ENCODE data around the gene WDR64.
"Not testable (repeated sequence)": the region's sequence is repeated elsewhere in the genome, so short reads cannot be mapped to it uniquely, and the experiment has no call there.

Gene WDR64

GRCh38 chr1:241749041-241749944 lies 97.2 kb downstream of the WDR64 start:
- DNase-seq = no peak

- DNase-seq = no peak
These were observed 98.0 kb downstream of the WDR64 start for GRCh38 chr1:241749945-241750695.

- DNase-seq = no peak
These were observed 99.4 kb downstream of the WDR64 start for GRCh38 chr1:241751524-241751923.

- no peak for DNase-seq
These were observed 110.7 kb downstream of the WDR64 start for GRCh38 chr1:241762713-241763339.

- no peak for DNase-seq
These were observed 113.3 kb downstream of the WDR64 start for GRCh38 chr1:241765390-241765789.

GRCh38 chr1:241767737-241768136 lies 115.7 kb downstream of the WDR64 start:
- DNase-seq = no peak

GRCh38 chr1:241770115-241770514 lies 118.0 kb downstream of the WDR64 start:
- no peak for DNase-seq

- no peak for DNase-seq
These were observed 119.0 kb downstream of the WDR64 start for GRCh38 chr1:241771117-241771516.

GRCh38 chr1:241772932-241773500 lies 120.9 kb downstream of the WDR64 start:
- no peak for DNase-seq

- DNase-seq = no peak
These were observed 121.9 kb downstream of the WDR64 start for GRCh38 chr1:241773991-241774390.

- no peak for DNase-seq
These were observed 122.9 kb downstream of the WDR64 start for GRCh38 chr1:241775021-241775420.

- DNase-seq = no peak
These were observed 124.8 kb downstream of the WDR64 start for GRCh38 chr1:241776911-241777310.

GRCh38 chr1:241778117-241778516 lies 126.0 kb downstream of the WDR64 start:
- DNase-seq = no peak

- DNase-seq = no peak
These were observed 127.8 kb downstream of the WDR64 start for GRCh38 chr1:241779897-241780296.

GRCh38 chr1:241782396-241782795 lies 130.3 kb downstream of the WDR64 start:
- no peak for DNase-seq

- DNase-seq = no peak
These were observed 135.6 kb downstream of the WDR64 start for GRCh38 chr1:241787691-241788090.

GRCh38 chr1:241789061-241789460 lies 137.0 kb downstream of the WDR64 start:
- DNase-seq = no peak

GRCh38 chr1:241799416-241799815 lies 147.3 kb downstream of the WDR64 start:
- DNase-seq = no peak

GRCh38 chr1:241800640-241801039 lies 148.6 kb downstream of the WDR64 start:
- DNase-seq = no peak

- DNase-seq = no peak
These were observed 150.8 kb downstream of the WDR64 start for GRCh38 chr1:241802863-241803262.

- not testable (repeated sequence) for DNase-seq
These were observed 152.6 kb downstream of the WDR64 start for GRCh38 chr1:241804706-241805105.

GRCh38 chr1:241808265-241808664 lies 156.2 kb downstream of the WDR64 start:
- no peak for DNase-seq

- no peak for DNase-seq
These were observed 158.8 kb downstream of the WDR64 start for GRCh38 chr1:241810769-241811405.
